H1 (cell line): ENCODE results near the gene ATG7. TPM values are rescaled to one million over a fixed set of nuclear protein-coding genes. Genes with fewer than 3 reads are reported as not detected.

ENCODE experiments used
- RBBP5 ChIP-seq: IDR thresholded peaks from 2 replicates; pipeline ENCODE4 v1.7.1; 2012; ENCODE audit warnings: low read depth, mild to moderate bottlenecking, inconsistent platforms, low read length, moderate library complexity, borderline replicate concordance
- polyA plus RNA-seq, 7 experiments: library from polyadenylated mRNA; depleted of rRNA in 3 of 7; stranded (reverse) in 5 of 7; unstranded in 2 of 7; fragments of >200 nt in 5 of 7; fragments of 200-250 nt in 2 of 7; gene quantifications; 1 replicate in 5 of 7; 2 replicates in 1 of 7; 4 replicates in 1 of 7; pipeline versions ENCODE4 v1.2.1 to v1.2.3, GENCODE V29; 2011 to 2013; ENCODE audit warnings: missing spikeins in 2 of 7, mixed read lengths in 2 of 7
- total RNA-seq: library from RNA; stranded (reverse); fragmentation: NEBNext Ultra II Directional; extraction: Animal tissue kit (Norgen Biotek cat#: 25700); gene quantifications from 2 replicates; pipeline ENCODE4 v1.2.1, GENCODE V29; 2021

ATG7 gene
- total and polyA plus RNA-seq, 2 of the 8 experiments (the other 6 are each of a cell fraction or from before 2014, with no cell fraction given): 15.0 to 19.1 TPM

GRCh38 chr3:11543948-11544387, 271.8 kb downstream of the ATG7 start (continued):
- TF ChIP-seq RBBP5: no peak
